ENCODE results near the gene HGS.

HGS gene

GRCh38 chr17:81707725-81708646, 24.2 kb downstream of the HGS start:
- no peaks in the 10 kb centered on the region for H3K9me3 Mint-ChIP-seq
- ATAC-seq (replicated peaks) (no peak), DNase-seq (no peak)
- no peaks in the 10 kb centered on the region for H3K27me3 Mint-ChIP-seq
- H3K36me3 Mint-ChIP-seq (ENCODE audit: insufficient read depth): peaks cover 33% of the 10 kb centered on the region
- no peak overlapping the region for H3K4me3 Mint-ChIP-seq
- peaks cover 10 to 12% of the 10 kb centered on the region in 2 donors for H3K4me1 Mint-ChIP-seq (ENCODE audit: low read depth in 2 of 2)
- peak overlapping the region in 1 of 2 donors; percentile 26 for H3K27ac Mint-ChIP-seq

GRCh38 chr17:81708739-81709185, 25.0 kb downstream of the HGS start:
- H3K4me3 Mint-ChIP-seq: no peak overlapping the region
- ATAC-seq (replicated peaks) (no peak), DNase-seq (no peak)
- H3K27ac Mint-ChIP-seq: no peak overlapping the region
- no peaks in the 10 kb centered on the region for H3K27me3 Mint-ChIP-seq
- no peaks in the 10 kb centered on the region for H3K9me3 Mint-ChIP-seq
- peaks cover 28% of the 10 kb centered on the region for H3K36me3 Mint-ChIP-seq (ENCODE audit: insufficient read depth)
- H3K4me1 Mint-ChIP-seq (ENCODE audit: low read depth in 2 of 2): peaks cover 10 to 12% of the 10 kb centered on the region in 2 donors

- H3K36me3 Mint-ChIP-seq (ENCODE audit: insufficient read depth): peaks cover 16% of the 10 kb centered on the region
- no peak for ATAC-seq (replicated peaks)
- peaks cover 4 to 10% of the 10 kb centered on the region in 2 donors for H3K4me1 Mint-ChIP-seq (ENCODE audit: low read depth in 2 of 2)
- no peak for DNase-seq
- no peaks in the 10 kb centered on the region for H3K9me3 Mint-ChIP-seq
- no peaks in the 10 kb centered on the region for H3K27me3 Mint-ChIP-seq
- peak overlapping the region in 1 of 2 donors; percentile 74 for H3K27ac Mint-ChIP-seq
- peak overlapping the region; percentile 67 to 81 for H3K4me3 Mint-ChIP-seq
Observed at GRCh38 chr17:81710514-81711308, 26.9 kb downstream of the HGS start.

- H3K4me1 Mint-ChIP-seq (ENCODE audit: low read depth in 2 of 2): peaks cover 4 to 10% of the 10 kb centered on the region in 2 donors
- ATAC-seq (replicated peaks) (peak; percentile 84), DNase-seq (peak; percentile 58 to 67 (median 64))
- peak within 1 kb of the TSS; percentile 82 to 83 for H3K4me3 Mint-ChIP-seq
- H3K27me3 Mint-ChIP-seq: no peaks in the 10 kb centered on the region
- peaks cover 14% of the 10 kb centered on the region for H3K36me3 Mint-ChIP-seq (ENCODE audit: insufficient read depth)
- H3K9me3 Mint-ChIP-seq: no peaks in the 10 kb centered on the region
- peak within 1 kb of the TSS in 1 of 2 donors; percentile 74 for H3K27ac Mint-ChIP-seq
Observed at GRCh38 chr17:81711814-81712467, 28.1 kb downstream of the HGS start, which contains the start of gene SLC25A10. SLC25A10 (plus strand) TSS chr17:81712284; CDS start chr17:81712427, 143 bp downstream.

- Mint-ChIP-seq H3K9me3 (no peaks in the 10 kb centered on the region), H3K27me3 (no peaks in the 10 kb centered on the region), H3K4me3 (peak overlapping the region; percentile 82 to 83), H3K4me1 (ENCODE audit: low read depth in 2 of 2) (peaks cover 4 to 10% of the 10 kb centered on the region in 2 donors), H3K36me3 (ENCODE audit: insufficient read depth) (peaks cover 13% of the 10 kb centered on the region), H3K27ac (no peak overlapping the region)
- ATAC-seq (replicated peaks) (peak; percentile 18), DNase-seq (no peak)
Observed at GRCh38 chr17:81712468-81713003, 28.7 kb downstream of the HGS start.

- Mint-ChIP-seq H3K36me3 (ENCODE audit: insufficient read depth) (peaks cover 13% of the 10 kb centered on the region), H3K4me3 (peak overlapping the region; percentile 82 to 83), H3K27ac (no peak overlapping the region), H3K9me3 (no peaks in the 10 kb centered on the region), H3K27me3 (no peaks in the 10 kb centered on the region), H3K4me1 (ENCODE audit: low read depth in 2 of 2) (peaks cover 4 to 10% of the 10 kb centered on the region in 2 donors)
- DNase-seq (no peak), ATAC-seq (replicated peaks) (no peak)
Observed at GRCh38 chr17:81713004-81713555, 29.3 kb downstream of the HGS start.

GRCh38 chr17:81713556-81714411, 30.0 kb downstream of the HGS start:
- ATAC-seq (replicated peaks) (no peak), DNase-seq (no peak)
- H3K4me1 Mint-ChIP-seq (ENCODE audit: low read depth in 2 of 2): peaks cover 4 to 10% of the 10 kb centered on the region in 2 donors
- H3K4me3 Mint-ChIP-seq: peak overlapping the region in 1 of 2 donors; percentile 83
- no peak overlapping the region for H3K27ac Mint-ChIP-seq
- no peaks in the 10 kb centered on the region for H3K27me3 Mint-ChIP-seq
- peaks cover 11% of the 10 kb centered on the region for H3K36me3 Mint-ChIP-seq (ENCODE audit: insufficient read depth)
- no peaks in the 10 kb centered on the region for H3K9me3 Mint-ChIP-seq

- H3K36me3 Mint-ChIP-seq (ENCODE audit: insufficient read depth): peaks cover 8% of the 10 kb centered on the region
- H3K27me3 Mint-ChIP-seq: no peaks in the 10 kb centered on the region
- no peak overlapping the region for H3K27ac Mint-ChIP-seq
- ATAC-seq (replicated peaks) (no peak), DNase-seq (no peak)
- no peaks in the 10 kb centered on the region for H3K9me3 Mint-ChIP-seq
- no peak overlapping the region for H3K4me3 Mint-ChIP-seq
- peaks cover 4 to 10% of the 10 kb centered on the region in 2 donors for H3K4me1 Mint-ChIP-seq (ENCODE audit: low read depth in 2 of 2)
Observed at GRCh38 chr17:81714412-81715106, 30.7 kb downstream of the HGS start.

GRCh38 chr17:81715107-81715871, 31.5 kb downstream of the HGS start:
- peaks cover 10% of the 10 kb centered on the region for H3K36me3 Mint-ChIP-seq (ENCODE audit: insufficient read depth)
- no peak for ATAC-seq (replicated peaks)

GRCh38 chr17:81715872-81716673, 32.3 kb downstream of the HGS start:
- Mint-ChIP-seq H3K4me1 (ENCODE audit: low read depth in 2 of 2) (peaks cover 4 to 5% of the 10 kb centered on the region in 2 donors), H3K36me3 (ENCODE audit: insufficient read depth) (peaks cover 10% of the 10 kb centered on the region)
- DNase-seq: no peak

More at GRCh38 chr17:81715107-81715871, 31.5 kb downstream of the HGS start:
- H3K27me3 Mint-ChIP-seq: no peaks in the 10 kb centered on the region
- peaks cover 4 to 10% of the 10 kb centered on the region in 2 donors for H3K4me1 Mint-ChIP-seq (ENCODE audit: low read depth in 2 of 2)
- no peak overlapping the region for H3K4me3 Mint-ChIP-seq
- no peaks in the 10 kb centered on the region for H3K9me3 Mint-ChIP-seq
- no peak for DNase-seq
- H3K27ac Mint-ChIP-seq: no peak overlapping the region

More at GRCh38 chr17:81715872-81716673, 32.3 kb downstream of the HGS start:
- no peak for ATAC-seq (replicated peaks)
- Mint-ChIP-seq H3K27me3 (no peaks in the 10 kb centered on the region), H3K27ac (no peak overlapping the region), H3K9me3 (no peaks in the 10 kb centered on the region), H3K4me3 (no peak overlapping the region)
